Naive thymus-derived CD8-positive, alpha-beta T cell (primary cell): Measurements from ENCODE around the gene ZNRF1. TPM values are rescaled to one million over a fixed set of nuclear protein-coding genes. Genes with fewer than 3 reads are reported as not detected.
"Not testable (repeated sequence)": the region's sequence is repeated elsewhere in the genome, so short reads cannot be mapped to it uniquely, and the experiment has no call there.

Experiments used
- ATAC-seq, 2 donors: fragments of 150-1000 bp; cut with Tn5 transposase in 1 of 2; sonication (Bioruptor Pico), chemical (Tn5 transposase) in 1 of 2; 1 replicate in 1 of 2; 2 replicates in 1 of 2; pipeline ENCODE4 v1.10.0; 2021; ENCODE audit warnings: mild to moderate bottlenecking in 2 of 2, moderate library complexity in 2 of 2
- POLR2A ChIA-PET: fragments of 350-600 bp; sonication (Branson Sonifier 250); formaldehyde crosslinking; loops from one replicate; lab custom pipeline; 2021; ENCODE audit warnings: antibody characterized with exemption; lab: Charles Lee
- DNase-seq, 10 donors: peaks; one replicate each; pipeline versions ENCODE4 v3.0.0 to v3.0.0-alpha.2; 2020 to 2022
- H3K27ac Mint-ChIP-seq, 10 donors: one replicate each; pipeline ENCODE4 v1.8.0; 2020 to 2022; ENCODE audit warnings: mild to moderate bottlenecking in 10 of 10, mixed read lengths in 10 of 10, moderate library complexity in 4 of 10, inconsistent platforms in 1 of 10
- H3K27me3 Mint-ChIP-seq, 5 donors: one replicate each; pipeline ENCODE4 v1.8.0; 2021 to 2022; ENCODE audit warnings: mixed read lengths in 5 of 5
- H3K36me3 Mint-ChIP-seq, 3 donors: one replicate each; pipeline ENCODE4 v1.8.0; 2020 to 2022; ENCODE audit warnings: mixed read lengths in 3 of 3, mild to moderate bottlenecking in 2 of 3, inconsistent platforms in 1 of 3
- H3K4me1 Mint-ChIP-seq, 4 donors: one replicate each; pipeline ENCODE4 v1.8.0; 2021 to 2022; ENCODE audit warnings: mixed read lengths in 4 of 4
- H3K4me3 Mint-ChIP-seq, 10 donors: one replicate each; pipeline ENCODE4 v1.8.0; 2020 to 2022; ENCODE audit warnings: mild to moderate bottlenecking in 10 of 10, mixed read lengths in 10 of 10, moderate library complexity in 6 of 10, inconsistent platforms in 1 of 10
- H3K9me3 Mint-ChIP-seq, 9 donors: one replicate each; pipeline ENCODE4 v1.8.0; 2020 to 2022; ENCODE audit warnings: mixed read lengths in 9 of 9, mild to moderate bottlenecking in 3 of 9, inconsistent platforms in 1 of 9, moderate library complexity in 1 of 9
- polyA plus RNA-seq, 3 donors: library from polyadenylated mRNA; unstranded; fragments of 300-500 nt; fragmentation: Illumina TruSeq; gene quantifications; one replicate each; pipeline ENCODE4 v1.2.3, GENCODE V29; 2021
- total RNA-seq, 8 experiments: library from RNA in 2 of 8; stranded (reverse) in 2 of 8; gene quantifications; one replicate each; pipeline ENCODE4 v1.2.3 and lab custom pipeline; 2021 to 2026

Gene ZNRF1
- total and polyA plus RNA-seq, 5 experiments from 2014 or later, result 0.73 to 1.5 (median 1.3) TPM

GRCh38 chr16:75090899-75091298, 92.1 kb downstream of the ZNRF1 start:
- H3K4me3 Mint-ChIP-seq, DNase-seq, ATAC-seq, H3K27me3 Mint-ChIP-seq, POLR2A ChIA-PET, H3K36me3 Mint-ChIP-seq, H3K4me1 Mint-ChIP-seq, H3K27ac Mint-ChIP-seq, H3K9me3 Mint-ChIP-seq: not testable (repeated sequence)

GRCh38 chr16:75091619-75092018, 92.8 kb downstream of the ZNRF1 start:
- POLR2A ChIA-PET, DNase-seq, H3K36me3 Mint-ChIP-seq, H3K9me3 Mint-ChIP-seq, H3K4me1 Mint-ChIP-seq, H3K27me3 Mint-ChIP-seq, ATAC-seq, H3K4me3 Mint-ChIP-seq, H3K27ac Mint-ChIP-seq: not testable (repeated sequence)

- ATAC-seq (no peak), DNase-seq (no peak)
- Mint-ChIP-seq H3K4me3 (no peak overlapping the region), H3K27me3 (peaks cover 0 to 2% (median 0%) of the 10 kb centered on the region in 5 donors), H3K4me1 (peaks cover under 1 to 7% (median 6%) of the 10 kb centered on the region in 4 donors), H3K27ac (no peak overlapping the region), H3K9me3 (no peaks in the 10 kb centered on the region), H3K36me3 (no peaks in the 10 kb centered on the region)
- POLR2A ChIA-PET, result interaction anchor here (0.6 kb wide), 1 partner anchor 279 kb away, joined by 3 read pairs; no protein-coding TSS in a partner anchor
Measured at GRCh38 chr16:75092777-75093176, 94.0 kb downstream of the ZNRF1 start.

GRCh38 chr16:75093598-75094540, 95.0 kb downstream of the ZNRF1 start:
- POLR2A ChIA-PET, result no interaction called here
- DNase-seq (no peak), ATAC-seq (no peak)
- H3K9me3 Mint-ChIP-seq, result no peaks in the 10 kb centered on the region
- H3K27ac Mint-ChIP-seq, result peak overlapping the region in 2 of 10 donors; percentile 5 to 66
- H3K36me3 Mint-ChIP-seq, result no peaks in the 10 kb centered on the region
- peaks cover 0 to 2% (median 0%) of the 10 kb centered on the region in 5 donors for H3K27me3 Mint-ChIP-seq
- H3K4me1 Mint-ChIP-seq, result peaks cover 9 to 17% (median 12%) of the 10 kb centered on the region in 4 donors
- H3K4me3 Mint-ChIP-seq, result no peak overlapping the region

- POLR2A ChIA-PET, result no interaction called here
- Mint-ChIP-seq H3K4me1 (peaks cover 12 to 31% (median 26%) of the 10 kb centered on the region in 4 donors), H3K4me3 (no peak overlapping the region), H3K27ac (peak overlapping the region in 1 of 10 donors; percentile 80), H3K36me3 (no peaks in the 10 kb centered on the region), H3K9me3 (no peaks in the 10 kb centered on the region), H3K27me3 (peaks cover 0 to 2% (median 0%) of the 10 kb centered on the region in 5 donors)
- no peak for DNase-seq
- ATAC-seq, result no peak
Measured at GRCh38 chr16:75095204-75095621, 96.4 kb downstream of the ZNRF1 start.

GRCh38 chr16:75096656-75097055, 97.8 kb downstream of the ZNRF1 start:
- POLR2A ChIA-PET, result no interaction called here
- H3K4me1 Mint-ChIP-seq, result peaks cover 16 to 42% (median 36%) of the 10 kb centered on the region in 4 donors
- ATAC-seq, result no peak
- H3K9me3 Mint-ChIP-seq, result no peaks in the 10 kb centered on the region
- peaks cover 0 to 2% (median 0%) of the 10 kb centered on the region in 5 donors for H3K27me3 Mint-ChIP-seq
- no peak overlapping the region for H3K4me3 Mint-ChIP-seq
- peak overlapping the region in 6 of 10 donors; percentile 20 to 79 (median 30) for H3K27ac Mint-ChIP-seq
- no peak for DNase-seq
- no peaks in the 10 kb centered on the region for H3K36me3 Mint-ChIP-seq

GRCh38 chr16:75097191-75097761, 98.5 kb downstream of the ZNRF1 start:
- DNase-seq (no peak), ATAC-seq (no peak)
- POLR2A ChIA-PET, result no interaction called here
- Mint-ChIP-seq H3K4me3 (no peak overlapping the region), H3K9me3 (no peaks in the 10 kb centered on the region), H3K27me3 (peaks cover 0 to 2% (median 0%) of the 10 kb centered on the region in 5 donors), H3K36me3 (no peaks in the 10 kb centered on the region), H3K4me1 (peaks cover 15 to 44% (median 37%) of the 10 kb centered on the region in 4 donors), H3K27ac (peak overlapping the region in 4 of 10 donors; percentile 20 to 79 (median 22))

GRCh38 chr16:75097941-75098901, 99.4 kb downstream of the ZNRF1 start:
- H3K27me3 Mint-ChIP-seq, result no peaks in the 10 kb centered on the region
- peak overlapping the region; percentile 22 to 84 (median 66) for H3K27ac Mint-ChIP-seq
- no peaks in the 10 kb centered on the region for H3K9me3 Mint-ChIP-seq
- ATAC-seq (peak; percentile 89 to 91), DNase-seq (peak in 9 of 10 donors; percentile 24 to 76 (median 52))
- POLR2A ChIA-PET, result interaction anchor here (0.6 to 1.4 kb wide), 4 partner anchors 13 to 100 kb away, joined by 3 to 4 read pairs (median 4); no protein-coding TSS in a partner anchor
- peaks cover 17 to 44% (median 41%) of the 10 kb centered on the region in 4 donors for H3K4me1 Mint-ChIP-seq
- no peaks in the 10 kb centered on the region for H3K36me3 Mint-ChIP-seq
- peak overlapping the region in 5 of 10 donors; percentile 47 to 63 (median 55) for H3K4me3 Mint-ChIP-seq

- peaks cover 17 to 44% (median 41%) of the 10 kb centered on the region in 4 donors for H3K4me1 Mint-ChIP-seq
- POLR2A ChIA-PET, result interaction anchor here (0.6 to 1.4 kb wide), 5 partner anchors 12 to 268 kb away, joined by 3 to 4 read pairs (median 3); no protein-coding TSS in a partner anchor
Measured at GRCh38 chr16:75099075-75099667, 100.3 kb downstream of the ZNRF1 start.

GRCh38 chr16:75099738-75100602, 101.1 kb downstream of the ZNRF1 start:
- H3K4me3 Mint-ChIP-seq, result peak overlapping the region in 9 of 10 donors; percentile 22 to 66 (median 54)
- POLR2A ChIA-PET, result interaction anchor here (1.2 to 1.4 kb wide), 2 partner anchors 11 to 102 kb away, joined by 4 read pairs; no protein-coding TSS in a partner anchor
- H3K36me3 Mint-ChIP-seq, result peaks cover 0 to 3% (median 2%) of the 10 kb centered on the region in 3 donors
- peak overlapping the region; percentile 35 to 93 (median 74) for H3K27ac Mint-ChIP-seq
- H3K27me3 Mint-ChIP-seq, result peaks cover 0 to 3% (median 0%) of the 10 kb centered on the region in 5 donors
- peaks cover 21 to 44% (median 41%) of the 10 kb centered on the region in 4 donors for H3K4me1 Mint-ChIP-seq
- no peaks in the 10 kb centered on the region for H3K9me3 Mint-ChIP-seq
- DNase-seq (peak in 4 of 10 donors; percentile 10 to 41 (median 34)), ATAC-seq (peak; percentile 57 to 61)

More at GRCh38 chr16:75099075-75099667, 100.3 kb downstream of the ZNRF1 start:
- Mint-ChIP-seq H3K27ac (peak overlapping the region; percentile 41 to 88 (median 76)), H3K36me3 (peaks cover 0 to 2% (median 1%) of the 10 kb centered on the region in 3 donors), H3K9me3 (no peaks in the 10 kb centered on the region), H3K4me3 (peak overlapping the region in 8 of 10 donors; percentile 7 to 66 (median 54)), H3K27me3 (peaks cover 0 to 3% (median 0%) of the 10 kb centered on the region in 5 donors)
- ATAC-seq, result no peak
- no peak for DNase-seq
